GM21526 (cell line): ENCODE measurements around the gene ITPR1.
A peak's percentile ranks its signal among the peaks of the same experiment; 100 is the strongest.

Source experiments
- ATAC-seq: cut with Tn5 transposase; IDR thresholded peaks from one replicate; pipeline ENCODE4 v1.9.1; 2021; ENCODE audit warnings: moderate library complexity; ENCODE audit not compliant: unreplicated experiment, low FRiP score

Gene ITPR1

GRCh38 chr3:4766263-4766662 lies 273.1 kb downstream of the ITPR1 start:
- ATAC-seq, result no peak

DNA sequence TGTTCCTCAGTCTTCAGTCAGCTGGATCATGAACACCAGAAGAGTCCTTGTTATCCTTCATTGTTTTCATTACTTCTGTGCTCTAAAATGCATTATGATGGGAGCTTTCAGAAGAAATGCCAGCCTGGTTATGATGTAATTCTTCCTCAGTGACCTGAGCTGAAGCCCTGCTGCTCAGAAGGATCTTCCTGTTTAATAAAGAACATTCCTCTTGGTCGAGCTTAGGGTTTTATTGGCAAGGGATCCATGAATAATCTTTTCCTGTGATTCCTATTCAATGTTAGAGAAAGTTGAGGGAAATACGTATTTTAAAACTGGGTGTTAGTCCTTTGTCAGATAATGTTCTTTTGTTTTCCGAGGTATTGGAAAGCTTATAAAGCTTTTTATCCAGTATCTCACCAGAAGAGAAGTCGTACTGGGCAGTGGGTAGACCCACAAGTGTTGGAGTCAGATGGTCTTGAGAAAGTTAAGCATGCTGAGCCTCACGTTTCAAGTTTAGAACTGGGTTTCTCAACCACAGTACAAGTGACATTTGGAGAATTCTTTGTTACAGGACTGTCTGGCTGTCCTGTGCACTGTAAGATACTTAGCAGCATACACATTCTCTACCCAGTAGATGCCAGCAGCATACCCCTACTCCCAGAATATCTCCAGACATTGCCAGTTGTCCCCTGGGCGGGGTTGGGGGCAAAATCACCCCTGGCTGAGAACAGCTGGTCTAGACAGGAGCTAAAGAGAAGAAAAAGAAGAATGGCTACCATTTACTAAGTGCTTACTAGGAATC lies 273.8 kb downstream of the ITPR1 start:
- no peak for ATAC-seq

DNA sequence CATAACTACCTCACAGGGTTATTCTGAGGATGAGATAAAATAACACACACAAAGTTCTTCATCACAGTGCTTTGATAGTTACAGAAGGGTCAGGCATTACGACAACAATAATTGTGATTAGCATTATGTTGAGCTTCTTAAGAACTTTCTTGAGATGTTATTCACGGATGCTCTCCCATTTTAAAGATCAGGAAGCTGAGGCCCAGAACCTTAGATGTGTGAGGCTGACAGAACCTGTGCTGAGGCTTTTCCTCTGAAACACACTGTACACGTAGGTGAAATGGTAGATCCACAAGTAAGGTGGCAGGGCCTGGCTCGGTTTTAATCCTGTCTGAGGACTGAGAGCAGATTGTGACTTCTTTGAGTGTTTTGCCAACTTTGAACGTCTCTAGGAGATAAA lies 274.9 kb downstream of the ITPR1 start:
- no peak for ATAC-seq

DNA sequence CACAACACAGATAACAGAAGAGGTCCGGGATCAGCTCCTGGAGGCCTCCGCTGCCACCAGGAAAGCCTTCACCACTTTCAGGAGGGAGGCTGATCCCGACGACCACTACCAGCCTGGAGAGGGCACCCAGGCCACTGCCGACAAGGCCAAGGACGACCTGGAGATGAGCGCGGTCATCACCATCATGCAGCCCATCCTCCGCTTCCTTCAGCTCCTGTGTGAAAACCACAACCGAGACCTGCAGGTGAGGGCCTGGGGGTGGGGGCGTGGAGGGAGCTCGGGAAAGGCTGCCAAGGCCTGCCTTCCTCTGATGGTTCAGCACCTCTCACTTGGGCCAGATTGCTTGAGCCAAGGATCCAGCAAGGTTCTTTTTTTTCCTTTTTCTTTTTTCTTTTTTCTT lies 275.4 kb downstream of the ITPR1 start:
- ATAC-seq, result no peak

- no peak for ATAC-seq
Observed at GRCh38 chr3:4770561-4770960, 277.4 kb downstream of the ITPR1 start.

DNA sequence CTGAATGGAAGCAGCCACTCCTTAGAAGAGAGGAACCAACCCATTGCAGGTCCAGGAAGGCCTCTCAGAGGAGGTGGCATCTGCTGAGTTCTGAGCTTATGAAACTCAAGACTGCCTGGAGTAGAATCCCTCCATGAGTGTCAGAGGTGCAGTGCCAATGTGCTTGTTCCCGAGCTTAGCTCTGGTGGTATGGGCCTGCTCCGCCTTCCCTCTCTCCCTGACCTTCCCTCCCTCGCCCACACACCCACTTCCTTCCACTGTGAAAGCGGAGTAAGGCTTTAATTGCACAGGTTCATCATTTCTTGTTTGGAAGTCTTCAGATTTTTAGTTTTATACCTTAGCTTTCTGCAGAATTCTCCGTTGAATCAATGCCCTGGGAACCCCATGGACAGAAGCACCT lies 278.1 kb downstream of the ITPR1 start:
- ATAC-seq, result no peak

DNA sequence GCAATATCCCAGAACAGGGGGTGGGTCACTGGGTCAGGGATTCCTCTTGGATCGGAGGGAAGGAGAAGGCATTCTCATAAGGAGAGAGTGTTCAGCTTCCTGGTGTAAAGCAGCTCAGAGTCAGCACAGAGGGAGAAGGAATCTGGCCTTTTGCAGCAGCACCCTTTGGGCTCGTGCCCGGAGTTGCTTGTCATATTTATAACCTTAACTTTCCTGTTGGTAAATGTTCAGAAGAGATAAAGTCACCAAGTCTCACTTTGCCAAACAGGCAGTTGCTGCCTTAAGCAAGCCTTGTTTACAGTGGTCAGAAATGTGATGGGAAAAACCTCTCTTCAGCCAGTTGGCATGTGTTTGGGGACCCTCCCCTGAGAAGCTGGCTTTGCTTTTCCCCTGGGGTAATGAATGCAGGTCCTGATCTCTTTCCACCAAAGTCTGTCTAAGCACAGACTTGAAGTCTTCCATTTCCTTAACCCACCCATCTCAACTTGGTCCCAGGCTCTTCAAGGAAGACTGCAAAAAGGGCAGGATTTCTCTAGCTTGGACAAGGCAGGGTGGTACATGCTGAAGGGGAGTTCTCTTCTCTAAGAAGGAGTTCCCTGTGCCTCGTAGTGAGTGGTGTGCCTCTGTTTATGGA lies 279.1 kb downstream of the ITPR1 start:
- ATAC-seq, result no peak

DNA sequence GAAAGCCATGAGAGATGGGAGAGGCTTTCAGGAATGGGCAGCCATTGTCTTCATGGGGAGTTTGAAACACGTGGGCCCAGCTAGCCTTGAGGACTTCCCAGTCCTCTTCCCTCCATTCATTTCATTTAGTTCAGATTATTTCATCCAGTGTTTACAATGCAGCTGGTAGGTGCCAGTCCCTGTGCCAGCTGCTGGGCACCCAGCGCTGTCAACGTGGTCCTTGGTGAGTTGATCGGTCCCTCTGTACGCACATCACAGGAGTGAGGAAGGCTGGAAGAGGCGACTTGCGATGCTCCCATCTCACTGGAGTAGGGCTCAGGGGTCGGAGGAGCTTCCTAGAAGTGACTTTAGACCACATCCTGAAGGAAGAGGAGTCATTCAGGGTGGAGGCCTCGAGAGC lies 279.7 kb downstream of the ITPR1 start:
- no peak for ATAC-seq

- ATAC-seq, result no peak
Observed at GRCh38 chr3:4773583-4773982, 280.4 kb downstream of the ITPR1 start.

- ATAC-seq, result no peak
Observed at GRCh38 chr3:4774531-4774930, 281.4 kb downstream of the ITPR1 start.

DNA sequence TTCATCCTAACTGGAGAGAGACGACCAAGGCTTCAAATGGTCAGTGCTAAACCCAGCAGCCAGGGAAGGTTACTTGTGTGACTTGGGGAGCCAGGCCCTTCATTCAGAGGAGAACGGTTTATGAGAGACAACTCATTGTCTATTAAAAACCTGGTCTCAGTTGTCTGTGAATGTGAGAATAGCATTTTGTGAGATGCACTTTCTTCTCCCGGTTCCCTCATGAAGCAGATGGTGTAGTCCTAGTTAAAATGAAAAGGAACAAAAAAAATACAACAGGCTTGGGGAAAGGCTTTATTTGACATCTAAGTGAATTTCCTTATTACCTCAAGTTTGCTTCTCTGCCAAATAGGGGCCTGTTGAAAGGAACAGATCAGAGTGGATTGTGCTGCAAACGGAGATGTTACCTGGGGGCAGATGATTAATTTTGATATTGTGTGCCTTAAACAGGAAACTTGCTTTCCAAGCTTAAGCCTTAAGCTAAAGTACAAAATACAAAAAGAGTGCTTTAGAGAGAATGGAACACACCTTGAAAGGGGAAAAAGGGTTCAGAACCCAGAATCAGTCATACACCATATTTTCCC lies 283.3 kb downstream of the ITPR1 start:
- ATAC-seq, result peak; percentile 49

DNA sequence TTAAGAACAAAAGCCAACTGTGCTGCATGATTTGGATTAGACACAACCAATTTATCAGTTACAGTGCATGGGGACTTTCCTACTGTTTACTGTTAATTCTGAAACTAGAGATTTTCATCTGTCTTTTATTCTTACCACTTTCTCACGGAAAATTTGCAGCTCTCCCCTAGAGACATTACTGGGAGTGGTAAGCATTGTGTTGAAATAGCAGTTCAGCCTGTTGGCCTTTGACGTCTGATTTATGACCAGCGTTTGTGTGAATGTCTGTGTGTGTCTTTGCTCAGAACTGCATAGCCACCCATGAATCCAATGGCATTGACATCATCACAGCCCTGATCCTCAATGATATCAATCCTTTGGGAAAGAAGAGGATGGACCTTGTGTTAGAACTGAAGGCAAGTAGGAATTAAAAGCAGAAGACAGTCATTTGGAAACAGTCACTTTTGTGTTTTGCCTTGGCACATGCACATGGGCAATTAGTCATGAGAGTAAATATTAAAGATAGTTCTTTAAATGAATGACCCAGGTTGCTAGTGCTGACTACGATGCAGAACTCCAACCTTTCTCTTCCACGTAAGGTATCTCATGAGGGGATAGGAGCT lies 283.9 kb downstream of the ITPR1 start:
- ATAC-seq, result peak; percentile 74

- no peak for ATAC-seq
Observed at GRCh38 chr3:4778119-4778518, 285.0 kb downstream of the ITPR1 start.

- no peak for ATAC-seq
Observed at GRCh38 chr3:4778740-4779139, 285.6 kb downstream of the ITPR1 start.

GRCh38 chr3:4780545-4780957 lies 287.4 kb downstream of the ITPR1 start:
- no peak for ATAC-seq

- no peak for ATAC-seq
Observed at GRCh38 chr3:4782095-4782494, 288.9 kb downstream of the ITPR1 start.

- ATAC-seq, result no peak
Observed at GRCh38 chr3:4785551-4785950, 292.4 kb downstream of the ITPR1 start.

GRCh38 chr3:4786431-4786830 lies 293.3 kb downstream of the ITPR1 start:
- no peak for ATAC-seq

DNA sequence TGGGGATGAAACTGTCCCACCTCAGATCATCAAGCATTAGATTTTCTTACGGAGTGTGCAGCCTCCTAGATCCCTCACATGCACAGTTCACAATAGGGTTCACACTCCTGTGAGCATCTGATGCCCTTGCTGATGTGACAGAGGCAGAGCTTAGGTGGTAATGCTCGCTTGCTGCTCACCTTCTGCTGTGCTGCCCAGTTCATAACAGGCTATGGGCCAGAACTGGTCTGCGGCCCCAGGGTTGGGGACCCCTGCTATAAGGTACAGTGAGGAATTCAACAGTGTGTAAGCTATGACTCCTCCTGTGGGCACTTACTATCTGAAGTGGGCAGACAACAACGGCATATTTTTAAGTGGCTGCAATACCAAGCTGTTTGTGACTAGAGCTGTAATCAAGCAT lies 298.2 kb downstream of the ITPR1 start:
- ATAC-seq, result no peak

DNA sequence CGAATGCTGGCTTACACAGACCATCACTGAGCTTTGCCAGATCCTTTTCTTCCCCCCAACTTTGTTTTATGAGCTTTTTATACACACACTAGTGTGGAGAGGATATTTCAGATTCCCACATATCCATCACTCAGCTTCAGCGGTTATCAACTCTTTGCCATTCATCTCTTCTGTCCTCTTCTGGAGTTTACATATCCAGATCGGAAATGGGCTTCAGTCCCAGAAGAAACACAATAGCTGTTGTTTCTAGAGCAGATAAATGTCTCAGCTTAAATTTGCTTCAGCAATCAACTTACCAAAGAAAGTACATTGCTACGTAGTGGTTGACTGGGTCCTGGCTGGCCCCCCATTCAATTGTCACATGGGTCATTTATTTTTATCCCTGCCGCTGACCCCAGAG lies 300.2 kb downstream of the ITPR1 start:
- no peak for ATAC-seq

- ATAC-seq, result no peak
Observed at GRCh38 chr3:4794331-4794730, 301.2 kb downstream of the ITPR1 start.

GRCh38 chr3:4794798-4795197 lies 301.6 kb downstream of the ITPR1 start:
- ATAC-seq, result no peak
